HepG2 (cell line): Measurements from ENCODE around the gene MBTPS1. TPM values are rescaled to one million over a fixed set of nuclear protein-coding genes. Genes with fewer than 3 reads are reported as not detected.

Experiments
- AFF4 ChIP-seq: sonication (generic); formaldehyde crosslinking; IDR thresholded peaks from 2 replicates; pipeline ENCODE4 v1.4.0; 2020; ENCODE audit warnings: missing genetic modification reagents
- CBX5 ChIP-seq: sonication (generic); formaldehyde crosslinking; IDR thresholded peaks from 2 replicates; pipeline ENCODE4 v1.4.0; 2020; ENCODE audit warnings: missing genetic modification reagents, borderline replicate concordance
- CTCF ChIP-seq: sonication (generic); formaldehyde crosslinking; IDR thresholded peaks from 2 replicates; pipeline ENCODE4 v1.5.0; 2020; ENCODE audit warnings: mild to moderate bottlenecking, missing genetic modification reagents, moderate library complexity
- HES4 ChIP-seq: sonication (generic); formaldehyde crosslinking; IDR thresholded peaks from 2 replicates; pipeline ENCODE4 v1.9.0; 2021; ENCODE audit warnings: mild to moderate bottlenecking, missing genetic modification reagents, borderline replicate concordance
- HOXD1 ChIP-seq: sonication (generic); formaldehyde crosslinking; IDR thresholded peaks from 2 replicates; pipeline ENCODE4 v1.5.0; 2020; ENCODE audit warnings: missing genetic modification reagents
- MED13 ChIP-seq: sonication (generic); formaldehyde crosslinking; IDR thresholded peaks from 2 replicates; pipeline ENCODE4 v1.5.0; 2020; ENCODE audit warnings: missing genetic modification reagents
- RAD21 ChIP-seq: fragments of 450-650 bp; formaldehyde crosslinking; IDR thresholded peaks from 2 replicates; pipeline ENCODE4 v1.5.0; 2020; ENCODE audit warnings: mild to moderate bottlenecking
- RFXANK ChIP-seq: IDR thresholded peaks from 2 replicates; pipeline ENCODE4 v1.6.1; 2016
- STAG1 ChIP-seq: sonication (generic); formaldehyde crosslinking; IDR thresholded peaks from 2 replicates; pipeline ENCODE4 v1.4.0; 2020; ENCODE audit warnings: missing genetic modification reagents
- XRCC5 ChIP-seq: fragments of 200-400 bp; formaldehyde crosslinking; optimal IDR thresholded peaks from 2 replicates; pipeline ENCODE3; 2017; ENCODE audit warnings: mild to moderate bottlenecking, low read length
- ZBTB33 ChIP-seq: sonication (generic); formaldehyde crosslinking; IDR thresholded peaks from 2 replicates; pipeline ENCODE4 v1.4.0; 2020; ENCODE audit warnings: missing genetic modification reagents
- ZNF331 ChIP-seq: sonication (generic); formaldehyde crosslinking; IDR thresholded peaks from 2 replicates; pipeline ENCODE4 v1.4.0; 2020; ENCODE audit warnings: missing genetic modification reagents
- ZNF572 ChIP-seq: sonication (generic); formaldehyde crosslinking; IDR thresholded peaks from 2 replicates; pipeline ENCODE4 v1.5.1; 2020; ENCODE audit warnings: mild to moderate bottlenecking, missing genetic modification reagents
- ZNF607 ChIP-seq: sonication (generic); formaldehyde crosslinking; IDR thresholded peaks from 2 replicates; pipeline ENCODE4 v1.5.1; 2020; ENCODE audit warnings: missing genetic modification reagents, mild to moderate bottlenecking, borderline replicate concordance
- ZNF740 ChIP-seq: sonication (generic); formaldehyde crosslinking; IDR thresholded peaks from 2 replicates; pipeline ENCODE4 v1.4.0; 2020; ENCODE audit warnings: missing genetic modification reagents
- ZNF788 ChIP-seq: sonication (generic); formaldehyde crosslinking; IDR thresholded peaks from 2 replicates; pipeline ENCODE4 v1.5.0; 2020; ENCODE audit warnings: mild to moderate bottlenecking, missing genetic modification reagents, borderline replicate concordance
- polyA plus RNA-seq, 8 experiments: library from polyadenylated mRNA; depleted of rRNA in 3 of 8; stranded (reverse) in 7 of 8; unstranded in 1 of 8; fragments of >200 nt; fragmentation: Illumina TruSeq in 4 of 8; extraction: Trizol in 4 of 8; gene quantifications; 2 replicates each; pipeline versions ENCODE4 v1.2.1 to v1.2.3, GENCODE V29; 2011 to 2016; ENCODE audit warnings: low read depth in 4 of 8, missing spikeins in 1 of 8, mixed read lengths in 1 of 8; ENCODE audit not compliant: insufficient read depth in 1 of 8
- total RNA-seq, 5 experiments: library from RNA; depleted of rRNA; stranded (reverse); fragments of >200 nt; fragmentation: Illumina TruSeq; extraction: Trizol; gene quantifications; 2 replicates each; pipeline ENCODE4 v1.2.3, GENCODE V29; 2016; ENCODE audit warnings: low read depth in 1 of 5
- TF ChIP-seq, protein P1 (sequence below), 2 experiments: sonication (generic) in 1 of 2; formaldehyde crosslinking in 1 of 2; IDR thresholded peaks; 2 replicates each; pipeline versions ENCODE4 v1.4.0 to v1.6.1; 2018 to 2020; ENCODE audit warnings: missing genetic modification reagents in 2 of 2, borderline replicate concordance in 1 of 2, low read depth in 1 of 2, mild to moderate bottlenecking in 1 of 2, missing biosample characterization in 1 of 2

MBTPS1 gene
- total and polyA plus RNA-seq, 2 of the 13 experiments (the other 11 are each of a cell fraction or from before 2014, with no cell fraction given): 56.7 to 91.3 TPM

DNA sequence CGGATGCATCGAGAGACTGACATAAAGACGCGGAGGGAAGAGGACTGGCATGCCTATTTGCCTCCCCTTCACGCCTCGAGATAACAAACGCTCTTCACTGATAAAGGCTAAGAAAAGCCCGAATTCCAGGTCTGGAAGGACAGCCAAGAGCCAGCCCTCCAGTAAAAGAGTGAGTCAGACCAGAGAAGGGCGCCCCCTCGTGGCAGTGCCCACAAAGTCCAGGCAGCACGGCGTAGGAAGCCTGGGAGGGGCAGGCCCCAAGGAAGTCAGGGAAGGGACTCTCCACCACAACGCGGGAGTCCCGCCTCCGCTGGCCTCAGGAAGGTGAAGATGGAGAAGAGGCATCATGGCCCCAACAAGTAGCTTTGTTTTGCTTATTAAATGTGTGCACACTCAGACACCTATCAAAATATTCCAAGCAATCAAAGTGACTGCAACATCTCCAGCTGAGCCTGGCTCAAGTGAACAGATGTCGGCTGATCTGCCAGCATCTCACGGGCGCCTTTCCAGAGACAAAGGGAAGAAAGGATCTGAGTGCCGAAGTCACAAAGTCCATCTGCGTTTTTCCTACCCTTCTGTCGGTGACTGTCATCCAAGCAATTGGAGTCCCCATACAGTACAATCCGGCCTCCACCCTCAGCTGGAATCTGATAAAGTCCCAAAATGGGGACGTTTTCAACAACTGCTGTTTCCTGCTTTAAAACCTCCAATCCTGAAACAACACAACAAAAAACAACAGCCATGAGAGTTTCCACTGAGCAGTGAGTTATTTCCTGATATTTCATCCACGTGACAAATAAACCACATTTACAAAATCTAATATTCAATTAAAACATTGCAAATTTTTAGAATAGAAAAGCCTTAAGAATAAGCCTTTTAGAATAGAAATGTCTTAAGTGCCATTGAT, 53.8 kb downstream of the MBTPS1 start (continued):
- TF ChIP-seq ZBTB33 (CRISPR knock-in tag) (peak; percentile 62), CTCF (peak; percentile 95), ZNF572 (peak; percentile 92), ZNF740 (CRISPR knock-in tag) (peak; percentile 34; the same call in 1 of the 2 replicates), XRCC5 (peak; percentile 79), CBX5 (CRISPR knock-in tag) (0 out of 2 replicates have a peak, but pooled peaks have one; percentile 23), STAG1 (CRISPR knock-in tag) (peak; percentile 80), MED13 (CRISPR knock-in tag) (no peak), AFF4 (CRISPR knock-in tag) (no peak), RAD21 (CRISPR knock-in tag) (peak; percentile 72), HES4 (0 out of 2 replicates have a peak, but pooled peaks have one; percentile 40), HOXD1 (CRISPR knock-in tag) (no peak), ZNF788 (CRISPR knock-in tag) (peak; percentile 27; the same call in 1 of the 2 replicates), ZNF331 (CRISPR knock-in tag) (no peak), RFXANK (CRISPR knock-in tag) (no peak), ZNF607 (CRISPR knock-in tag) (peak; percentile 61; the same call in 1 of the 2 replicates)
- TF ChIP-seq, protein P1, sequence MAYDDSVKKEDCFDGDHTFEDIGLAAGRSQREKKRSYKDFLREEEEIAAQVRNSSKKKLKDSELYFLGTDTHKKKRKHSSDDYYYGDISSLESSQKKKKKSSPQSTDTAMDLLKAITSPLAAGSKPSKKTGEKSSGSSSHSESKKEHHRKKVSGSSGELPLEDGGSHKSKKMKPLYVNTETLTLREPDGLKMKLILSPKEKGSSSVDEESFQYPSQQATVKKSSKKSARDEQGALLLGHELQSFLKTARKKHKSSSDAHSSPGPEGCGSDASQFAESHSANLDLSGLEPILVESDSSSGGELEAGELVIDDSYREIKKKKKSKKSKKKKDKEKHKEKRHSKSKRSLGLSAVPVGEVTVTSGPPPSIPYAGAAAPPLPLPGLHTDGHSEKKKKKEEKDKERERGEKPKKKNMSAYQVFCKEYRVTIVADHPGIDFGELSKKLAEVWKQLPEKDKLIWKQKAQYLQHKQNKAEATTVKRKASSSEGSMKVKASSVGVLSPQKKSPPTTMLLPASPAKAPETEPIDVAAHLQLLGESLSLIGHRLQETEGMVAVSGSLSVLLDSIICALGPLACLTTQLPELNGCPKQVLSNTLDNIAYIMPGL (CRISPR knock-in tag; IDR thresholded peaks at IDR 0.05; ENCODE audit: borderline replicate concordance in 1 of 2, low read depth in 1 of 2): peak; percentile 35 to 40; a peak in 2 of 4 replicates
